WTC11 (cell line): ENCODE measurements around the gene DIRAS3. TPM values are rescaled to one million over a fixed set of nuclear protein-coding genes. Genes with fewer than 3 reads are reported as not detected.

Experiments
- ATAC-seq: fragments of 200-7000 bp; cut with Tn5 transposase; 2 replicates; pipeline ENCODE4 v1.10.0; 2021; ENCODE audit warnings: mild to moderate bottlenecking, moderate library complexity
- CTCF ChIA-PET: fragments of 300-600 bp; sonication (Branson Sonifier 250); formaldehyde crosslinking; loops from one replicate; lab custom pipeline; 2021; ENCODE audit warnings: antibody characterized with exemption; lab: Charles Lee
- POLR2A ChIA-PET: fragments of 350-600 bp; sonication (Branson Sonifier 250); formaldehyde crosslinking; loops from one replicate; lab custom pipeline; 2021; ENCODE audit warnings: antibody characterized with exemption; lab: Charles Lee
- DNase-seq: peaks from one replicate; pipeline ENCODE4 v3.0.0; 2021; ENCODE audit warnings: low spot score
- H3K27ac Mint-ChIP-seq: 2 replicates; pipeline ENCODE4 v1.8.0; 2021; ENCODE audit warnings: mixed read lengths
- H3K27me3 Mint-ChIP-seq: 2 replicates; pipeline ENCODE4 v1.8.0; 2021; ENCODE audit warnings: low read depth, mild to moderate bottlenecking, moderate library complexity, mixed read lengths
- H3K36me3 Mint-ChIP-seq: 2 replicates; pipeline ENCODE4 v1.8.0; 2021; ENCODE audit warnings: mixed read lengths
- H3K4me1 Mint-ChIP-seq: 2 replicates; pipeline ENCODE4 v1.8.0; 2022; ENCODE audit warnings: mixed read lengths
- H3K4me3 Mint-ChIP-seq: 2 replicates; pipeline ENCODE4 v1.8.0; 2021; ENCODE audit warnings: mild to moderate bottlenecking, moderate library complexity, mixed read lengths
- H3K9me3 Mint-ChIP-seq: 2 replicates; pipeline ENCODE4 v1.8.0; 2021; ENCODE audit warnings: mixed read lengths
- ARID4B ChIP-seq: sonication (generic); formaldehyde crosslinking; IDR thresholded peaks from 2 replicates; pipeline ENCODE4 v1.8.0; 2023; ENCODE audit warnings: missing genetic modification reagents, mild to moderate bottlenecking, borderline replicate concordance
- ATF3 ChIP-seq: sonication (generic); formaldehyde crosslinking; conservative IDR thresholded peaks from 2 replicates; pipeline ENCODE4 v1.8.1; 2022; ENCODE audit warnings: mild to moderate bottlenecking, missing genetic modification reagents
- E2F5 ChIP-seq: sonication (generic); formaldehyde crosslinking; IDR thresholded peaks from 2 replicates; pipeline ENCODE4 v1.8.1; 2022; ENCODE audit warnings: mild to moderate bottlenecking, moderate library complexity, missing genetic modification reagents
- ELF4 ChIP-seq: sonication (generic); formaldehyde crosslinking; IDR thresholded peaks from 2 replicates; pipeline ENCODE4 v1.8.1; 2022; ENCODE audit warnings: low read depth, mild to moderate bottlenecking, moderate library complexity, missing genetic modification reagents
- EMX1 ChIP-seq: fragments of 250-450 bp; sonication (Bioruptor Pico); IDR thresholded peaks from 2 replicates; pipeline ENCODE4 v1.8.0; 2021; ENCODE audit warnings: mild to moderate bottlenecking
- FOXP4 ChIP-seq: sonication (generic); formaldehyde crosslinking; IDR thresholded peaks from 2 replicates; pipeline ENCODE4 v1.8.0; 2022; ENCODE audit warnings: mild to moderate bottlenecking, missing genetic modification reagents
- GTF2I ChIP-seq: fragments of 250-450 bp; sonication (Bioruptor Pico); conservative IDR thresholded peaks from 2 replicates; pipeline ENCODE4 v1.4.0; 2021; ENCODE audit warnings: mild to moderate bottlenecking
- HMGXB4 ChIP-seq: sonication (generic); formaldehyde crosslinking; IDR thresholded peaks from 2 replicates; pipeline ENCODE4 v1.8.1; 2023; ENCODE audit warnings: mild to moderate bottlenecking, moderate library complexity, missing genetic modification reagents
- IRF2 ChIP-seq: sonication (generic); formaldehyde crosslinking; IDR thresholded peaks from 2 replicates; pipeline ENCODE4 v1.8.0; 2022; ENCODE audit warnings: low read depth, missing genetic modification reagents, borderline replicate concordance
- MLX ChIP-seq: sonication (generic); formaldehyde crosslinking; IDR thresholded peaks from 2 replicates; pipeline ENCODE4 v1.8.1; 2023; ENCODE audit warnings: mild to moderate bottlenecking, missing genetic modification reagents, moderate library complexity
- NR1H2 ChIP-seq: sonication (generic); formaldehyde crosslinking; IDR thresholded peaks from 2 replicates; pipeline ENCODE4 v1.9.0; 2021; ENCODE audit warnings: mild to moderate bottlenecking, moderate library complexity, missing genetic modification reagents
- OVOL2 ChIP-seq: fragments of 250-450 bp; sonication (Bioruptor Pico); IDR thresholded peaks from 2 replicates; pipeline ENCODE4 v1.9.0; 2021; ENCODE audit warnings: mild to moderate bottlenecking, borderline replicate concordance
- RELA ChIP-seq: sonication (generic); formaldehyde crosslinking; IDR thresholded peaks from 2 replicates; pipeline ENCODE4 v1.8.1; 2022; ENCODE audit warnings: missing genetic modification reagents, mild to moderate bottlenecking, borderline replicate concordance
- SMAD3 ChIP-seq: sonication (generic); formaldehyde crosslinking; IDR thresholded peaks from 2 replicates; pipeline ENCODE4 v1.8.0; 2022; ENCODE audit warnings: missing genetic modification reagents, mild to moderate bottlenecking, borderline replicate concordance
- STAT6 ChIP-seq: sonication (generic); formaldehyde crosslinking; conservative IDR thresholded peaks from 2 replicates; pipeline ENCODE4 v1.8.1; 2023; ENCODE audit warnings: mild to moderate bottlenecking, low read depth, missing genetic modification reagents, moderate library complexity
- TCF7 ChIP-seq: sonication (generic); formaldehyde crosslinking; IDR thresholded peaks from 2 replicates; pipeline ENCODE4 v1.8.0; 2022; ENCODE audit warnings: mild to moderate bottlenecking, low read depth, missing genetic modification reagents, moderate library complexity
- TEAD4 ChIP-seq: sonication (generic); formaldehyde crosslinking; IDR thresholded peaks from 2 replicates; pipeline ENCODE4 v1.8.0; 2022; ENCODE audit warnings: mild to moderate bottlenecking, missing genetic modification reagents
- USF2 ChIP-seq: sonication (generic); formaldehyde crosslinking; IDR thresholded peaks from 2 replicates; pipeline ENCODE4 v1.8.1; 2023; ENCODE audit warnings: mild to moderate bottlenecking, missing genetic modification reagents, moderate library complexity
- ZBTB21 ChIP-seq: sonication (generic); formaldehyde crosslinking; IDR thresholded peaks from 2 replicates; pipeline ENCODE4 v1.8.1; 2023; ENCODE audit warnings: mild to moderate bottlenecking, missing genetic modification reagents, borderline replicate concordance
- ZNF232 ChIP-seq: sonication (generic); formaldehyde crosslinking; IDR thresholded peaks from 2 replicates; pipeline ENCODE4 v1.8.0; 2022; ENCODE audit warnings: mild to moderate bottlenecking, missing genetic modification reagents
- ZNF416 ChIP-seq: fragments of 250-450 bp; sonication (Bioruptor Pico); IDR thresholded peaks from 2 replicates; pipeline ENCODE4 v1.9.0; 2021; ENCODE audit warnings: mild to moderate bottlenecking, inconsistent platforms
- total RNA-seq: library from RNA; stranded (reverse); gene quantifications from 3 replicates; pipeline ENCODE4 v1.2.3, GENCODE V29; 2021

Gene DIRAS3
- total RNA-seq, 1 experiment from 2014 or later = 0.22 TPM

- no peak for TF ChIP-seq ATF3 (CRISPR knock-in tag)
- TF ChIP-seq USF2 = no peak
- TF ChIP-seq TEAD4 (CRISPR knock-in tag) = no peak
- no peak for TF ChIP-seq ZBTB21
- no peak for TF ChIP-seq IRF2
- no peak for TF ChIP-seq OVOL2 (CRISPR knock-in tag)
- TF ChIP-seq TCF7 = no peak
- no peak for TF ChIP-seq NR1H2 (CRISPR knock-in tag)
- TF ChIP-seq ZNF232 (CRISPR knock-in tag) = no peak
- no peak for TF ChIP-seq HMGXB4 (CRISPR knock-in tag)
- no peak for TF ChIP-seq GTF2I
Measured at GRCh38 chr1:68029444-68029843, 21.0 kb downstream of the DIRAS3 start (continued).

GRCh38 chr1:68028566-68028965, 21.9 kb downstream of the DIRAS3 start:
- no peak for DNase-seq
- H3K9me3 Mint-ChIP-seq = no peaks in the 10 kb centered on the region
- TF ChIP-seq FOXP4 (CRISPR knock-in tag) = no peak
- TF ChIP-seq ATF3 (CRISPR knock-in tag) = no peak
- no peak for TF ChIP-seq EMX1 (CRISPR knock-in tag)
- TF ChIP-seq STAT6 (CRISPR knock-in tag) = no peak
- TF ChIP-seq ARID4B = no peak
- TF ChIP-seq ELF4 (CRISPR knock-in tag) = no peak
- TF ChIP-seq MLX (CRISPR knock-in tag) = no peak
- no peak for TF ChIP-seq RELA (CRISPR knock-in tag)
- TF ChIP-seq SMAD3 = no peak
- no peak for TF ChIP-seq ZBTB21
- TF ChIP-seq ZNF416 (CRISPR knock-in tag) = no peak
- TF ChIP-seq NR1H2 (CRISPR knock-in tag) = no peak
- no peak for TF ChIP-seq E2F5 (CRISPR knock-in tag)

More at GRCh38 chr1:68028566-68028965, 21.9 kb downstream of the DIRAS3 start:
- ChIA-PET POLR2A (no interaction called here), CTCF (no interaction called here)
- Mint-ChIP-seq H3K27ac (no peak overlapping the region), H3K27me3 (no peaks in the 10 kb centered on the region), H3K36me3 (no peaks in the 10 kb centered on the region), H3K4me3 (no peak overlapping the region), H3K4me1 (peaks cover 7% of the 10 kb centered on the region)
- ATAC-seq = no peak
